B cell (primary cell): Measurements from ENCODE around the gene ARPC2. TPM values are rescaled to one million over a fixed set of nuclear protein-coding genes. Genes with fewer than 3 reads are reported as not detected.
A peak's percentile ranks its signal among the peaks of the same experiment; 100 is the strongest.

Experiments
- ATAC-seq: fragments of 200-7000 bp; cut with Tn5 transposase; one replicate; pipeline ENCODE4 v1.10.0; 2021; ENCODE audit warnings: low read depth, mild to moderate bottlenecking, moderate number of reproducible peaks, moderate library complexity
- CTCF ChIA-PET: fragments of 350-600 bp; sonication (Branson Sonifier 250); formaldehyde crosslinking; loops from one replicate; lab custom pipeline; 2021; ENCODE audit warnings: antibody characterized with exemption, inconsistent platforms; lab: Charles Lee
- POLR2A ChIA-PET: fragments of 350-600 bp; sonication (Branson Sonifier 250); formaldehyde crosslinking; loops from one replicate; lab custom pipeline; 2021; ENCODE audit warnings: antibody characterized with exemption; lab: Charles Lee
- DNase-seq: peaks from one replicate; pipeline ENCODE4 v3.0.0; 2013
- H2AFZ ChIP-seq: 2 replicates; pipeline ENCODE4 v1.6.1; 2012; ENCODE audit warnings: mild to moderate bottlenecking, low read depth, low read length; ENCODE audit not compliant: insufficient read depth, poor library complexity, severe bottlenecking
- H3K27ac ChIP-seq, 2 donors: 1 replicate in 1 of 2; 2 replicates in 1 of 2; pipeline ENCODE4 v1.5.1; 2012 to 2013; ENCODE audit warnings: low read length in 2 of 2, mild to moderate bottlenecking in 2 of 2, moderate library complexity in 1 of 2
- H3K27me3 ChIP-seq, 4 experiments: fragments of 200-600 bp in 1 of 4; sonication (generic) in 1 of 4; replicated peaks in 1 of 4; 1 replicate in 2 of 4; 2 replicates in 2 of 4; pipeline versions ENCODE4 v1.6.1 to v1.7.0; 2013 to 2016; ENCODE audit warnings: low read length in 3 of 4, mild to moderate bottlenecking in 2 of 4, mixed read lengths in 1 of 4, moderate library complexity in 1 of 4; ENCODE audit not compliant: insufficient read depth in 4 of 4, control insufficient read depth in 3 of 4; ENCODE audit errors: control extremely low read depth in 1 of 4
- H3K36me3 ChIP-seq, 2 experiments: replicated peaks in 1 of 2; 1 replicate in 1 of 2; 2 replicates in 1 of 2; pipeline versions ENCODE4 v1.6.1 to v1.7.1; 2013; ENCODE audit warnings: low read length in 1 of 2; ENCODE audit not compliant: insufficient read depth in 2 of 2, control insufficient read depth in 1 of 2; ENCODE audit errors: control extremely low read depth in 1 of 2, extremely low read depth in 1 of 2
- H3K4me1 ChIP-seq, 2 donors: fragments of 200-600 bp in 1 of 2; sonication (generic) in 1 of 2; 1 replicate in 1 of 2; 2 replicates in 1 of 2; pipeline versions ENCODE4 v1.5.1 to v1.6.1; 2013 to 2017; ENCODE audit warnings: low read length in 2 of 2; ENCODE audit not compliant: control insufficient read depth in 2 of 2, insufficient read depth in 2 of 2
- H3K4me2 ChIP-seq: replicated peaks from 2 replicates; pipeline ENCODE3; 2012; ENCODE audit warnings: mild to moderate bottlenecking, low read depth, low read length; ENCODE audit not compliant: poor library complexity, severe bottlenecking
- H3K4me3 ChIP-seq, 5 experiments: fragments of 200-600 bp in 1 of 5; sonication (generic) in 1 of 5; 1 replicate in 3 of 5; 2 replicates in 2 of 5; pipeline versions ENCODE4 v1.5.1 to v1.7.0; 2011 to 2016; ENCODE audit warnings: low read length in 4 of 5, mild to moderate bottlenecking in 4 of 5, low read depth in 2 of 5, control low read depth in 1 of 5, moderate library complexity in 1 of 5; ENCODE audit not compliant: insufficient read depth in 1 of 5; ENCODE audit errors: control extremely low read depth in 1 of 5, extremely low read depth in 1 of 5
- H3K79me2 ChIP-seq: fragments of 200-600 bp; sonication (generic); one replicate; pipeline ENCODE4 v1.6.0; 2016; ENCODE audit warnings: low read length; ENCODE audit not compliant: control insufficient read depth, insufficient read depth
- H3K9ac ChIP-seq: fragments of 200-600 bp; sonication (generic); 2 replicates; pipeline ENCODE4 v1.6.1; 2017; ENCODE audit warnings: mild to moderate bottlenecking, low read length, moderate library complexity
- H3K9me3 ChIP-seq, 3 donors: one replicate each; pipeline versions ENCODE4 v1.6.1 to v1.7.1; 2013; ENCODE audit warnings: low read length in 2 of 3; ENCODE audit not compliant: control insufficient read depth in 2 of 3, insufficient read depth in 1 of 3; ENCODE audit errors: control extremely low read depth in 1 of 3
- H4K20me1 ChIP-seq: 2 replicates; pipeline ENCODE4 v1.6.0; 2012; ENCODE audit warnings: mild to moderate bottlenecking, low read length; ENCODE audit not compliant: insufficient read depth, control insufficient read depth, poor library complexity, severe bottlenecking
- H3K27ac Mint-ChIP-seq: one replicate; pipeline ENCODE4 v1.8.0; 2021; ENCODE audit warnings: mixed read lengths
- H3K27me3 Mint-ChIP-seq: one replicate; pipeline ENCODE4 v1.8.0; 2021; ENCODE audit warnings: mixed read lengths
- H3K4me1 Mint-ChIP-seq: one replicate; pipeline ENCODE4 v1.8.0; 2021; ENCODE audit warnings: mixed read lengths
- H3K4me3 Mint-ChIP-seq: one replicate; pipeline ENCODE4 v1.8.0; 2021; ENCODE audit warnings: mixed read lengths
- H3K9me3 Mint-ChIP-seq: one replicate; pipeline ENCODE4 v1.8.0; 2022; ENCODE audit warnings: mixed read lengths; ENCODE audit not compliant: insufficient read depth
- CTCF ChIP-seq: fragments of 200-600 bp; IDR thresholded peaks from one replicate; pipeline ENCODE4 v1.8.0; 2022; ENCODE audit warnings: antibody characterized with exemption, mild to moderate bottlenecking
- EZH2 ChIP-seq: IDR thresholded peaks from 2 replicates; pipeline ENCODE4 v1.6.1; 2012; ENCODE audit warnings: borderline replicate concordance, low read depth, mild to moderate bottlenecking, moderate library complexity, low read length; ENCODE audit not compliant: insufficient read depth, poor library complexity, severe bottlenecking
- WGBS: methylation state at CpG from one replicate; pipeline ENCODE4 v1.1.5; 2013; ENCODE audit warnings: missing lambda C conversion rate; ENCODE audit not compliant: insufficient coverage; 5-methylcytosine and 5-hydroxymethylcytosine counted together
- intact Hi-C: fragments of 100-400 bp; cut with micrococcal nuclease; formaldehyde crosslinking; loops from one replicate; pipeline ENCODE4 v1.10.0; 2022
- polyA plus RNA-seq: library from polyadenylated mRNA; depleted of rRNA; stranded (reverse); fragments of >200 nt; gene quantifications from 2 replicates; pipeline ENCODE4 v1.2.3, GENCODE V29; 2012
- total RNA-seq, 2 donors: library from RNA; stranded (reverse); fragments of 120-200 nt in 1 of 2; gene quantifications; 1 replicate in 1 of 2; 2 replicates in 1 of 2; pipeline versions ENCODE4 v1.2.3 to v1.2.4, GENCODE V29; 2013 to 2022

Gene ARPC2
- total and polyA plus RNA-seq, 2 donors (not counting 1 experiment from before 2014, with no cell fraction given): 314 to 343 TPM

GRCh38 chr2:218292048-218293014, 75.3 kb downstream of the ARPC2 start, which contains the start of gene TMBIM1:
TMBIM1 (minus strand) TSS chr2:218292503; CDS start chr2:218282141, 10,362 bp downstream.
- Histone ChIP-seq H3K4me1 (peaks cover 57 to 71% of the 10 kb centered on the region in 2 donors), H4K20me1 (no peaks in the 10 kb centered on the region), H3K9me3 (no peaks in the 10 kb centered on the region), H3K27ac (peak within 1 kb of the TSS; percentile 92 to 98), H2AFZ (peak within 1 kb of the TSS; percentile 72), H3K79me2 (peaks cover 69% of the 10 kb centered on the region), H3K4me3 (peak within 1 kb of the TSS; percentile 50 to 95 (median 87)), H3K4me2 (peak within 1 kb of the TSS; percentile 93), H3K36me3 (no peaks in the 10 kb centered on the region), H3K9ac (peak within 1 kb of the TSS; percentile 97), H3K27me3 (no peaks in the 10 kb centered on the region)
- ChIA-PET CTCF (interaction anchor here (1.0 to 15.5 kb wide), 10 partner anchors 9 to 367 kb away, joined by 3 to 331 read pairs (median 11); partner anchors contain the start of genes AAMP, BCS1L, CATIP and PNKD), POLR2A (interaction anchor here (0.6 to 3.4 kb wide), 6 partner anchors 20 to 114 kb away, joined by 3 to 32 read pairs (median 7); partner anchors contain the start of genes AAMP and PNKD)
- 1% methylated on average over 49 of the region's 63 CpGs for WGBS
- peak; percentile 90 for DNase-seq
- no peaks in the 10 kb centered on the region for H3K27me3 Mint-ChIP-seq
- TF ChIP-seq CTCF (peak; percentile 90), EZH2 (no peak)
- peak within 1 kb of the TSS; percentile 93 for H3K27ac Mint-ChIP-seq
- intact Hi-C loops: loop anchor here (1.0 to 5.0 kb wide), 7 partner anchors 9 to 590 kb away; partner anchors contain the start of genes CATIP, CNOT9, USP37 and WNT10A
- H3K4me3 Mint-ChIP-seq: peak within 1 kb of the TSS; percentile 89
- ATAC-seq: peak; percentile 72
- peaks cover 60% of the 10 kb centered on the region for H3K4me1 Mint-ChIP-seq
- no peaks in the 10 kb centered on the region for H3K9me3 Mint-ChIP-seq
